SH-SY5Y (cell line): ENCODE measurements around the gene UBE3A.

ENCODE experiments used
- GATA2 ChIP-seq: IDR thresholded peaks from 2 replicates; pipeline ENCODE4 v1.6.1; 2011; ENCODE audit warnings: mild to moderate bottlenecking, low read depth, low read length
- GATA3 ChIP-seq: IDR thresholded peaks from 2 replicates; pipeline ENCODE4 v1.6.1; 2011; ENCODE audit warnings: low read depth, mild to moderate bottlenecking, low read length, moderate library complexity

DNA sequence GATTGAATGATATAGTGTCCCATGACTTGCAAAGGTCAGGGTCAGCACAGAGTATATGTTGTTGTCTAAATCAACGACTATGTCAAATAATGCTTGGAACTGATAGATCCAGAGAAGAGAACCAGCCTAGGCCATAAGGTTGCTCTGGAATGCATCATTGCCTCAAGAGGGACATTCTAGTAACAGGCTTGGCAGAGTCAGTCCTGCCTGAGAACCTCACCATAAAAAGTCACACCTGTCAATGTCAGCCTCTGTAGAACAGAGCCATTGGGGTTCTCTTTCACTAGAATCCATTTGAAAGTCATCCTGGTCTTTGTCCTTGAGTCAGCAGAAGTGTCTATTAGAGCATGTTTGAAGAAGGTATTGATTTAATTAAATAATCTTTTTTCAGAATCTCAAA is 31.4 kb upstream of the UBE3A start:
- TF ChIP-seq GATA3 (no peak), GATA2 (no peak)
